SK-N-SH (cell line): Measurements from ENCODE around the gene STX3. TPM values are rescaled to one million over a fixed set of nuclear protein-coding genes. Genes with fewer than 3 reads are reported as not detected.

Experiments used
- CTCF ChIA-PET: fragments of 300-600, 350-600 bp; formaldehyde crosslinking; extraction: SDS; loops from one replicate; lab custom pipeline; 2021; lab: Yijun Ruan, JAX
- POLR2A ChIA-PET: fragments of 350-600 bp; sonication (Branson Sonifier 250); formaldehyde crosslinking; extraction: SDS; loops from one replicate; lab custom pipeline; 2020; ENCODE audit warnings: antibody characterized with exemption, inconsistent platforms; lab: Yijun Ruan, JAX
- DNase-seq: peaks from one replicate; pipeline ENCODE4 v3.0.0; 2012
- H2AFZ ChIP-seq: fragments of 200-600 bp; sonication (generic); 2 replicates; pipeline ENCODE4 v1.8.1; 2016; ENCODE audit warnings: antibody characterized with exemption, mild to moderate bottlenecking, low read depth
- H3F3A ChIP-seq: fragments of 200-600 bp; sonication (generic); replicated peaks from 2 replicates; pipeline ENCODE3; 2016; ENCODE audit warnings: antibody characterized with exemption, mild to moderate bottlenecking; ENCODE audit not compliant: insufficient read depth
- H3K27ac ChIP-seq, 2 experiments: fragments of 200-500 bp in 1 of 2; fragments of 200-600 bp in 1 of 2; sonication (Bioruptor generic) in 1 of 2; sonication (generic), shearing (Covaris generic) in 1 of 2; 2 replicates each; pipeline versions ENCODE4 v1.5.1 to v1.6.1; 2014 to 2016; ENCODE audit warnings: low read depth in 2 of 2, inconsistent platforms in 1 of 2, low read length in 1 of 2, mild to moderate bottlenecking in 1 of 2, mixed read lengths in 1 of 2
- H3K27me3 ChIP-seq: fragments of 200-600 bp; sonication (generic), shearing (Covaris generic); 2 replicates; pipeline ENCODE4 v1.6.1; 2016; ENCODE audit warnings: mixed run types; ENCODE audit not compliant: insufficient read depth
- H3K36me3 ChIP-seq, 2 experiments: fragments of 200-500 bp in 1 of 2; fragments of 200-600 bp in 1 of 2; sonication (Bioruptor generic) in 1 of 2; sonication (generic) in 1 of 2; replicated peaks in 1 of 2; 2 replicates each; pipeline versions ENCODE3 to v1.5.1; 2014 to 2016; ENCODE audit warnings: low read length in 1 of 2, mild to moderate bottlenecking in 1 of 2; ENCODE audit not compliant: insufficient read depth in 2 of 2, control insufficient read depth in 1 of 2
- H3K4me1 ChIP-seq, 2 experiments: fragments of 200-500 bp in 1 of 2; fragments of 200-600 bp in 1 of 2; sonication (Bioruptor generic) in 1 of 2; sonication (generic), shearing (Covaris generic) in 1 of 2; 2 replicates each; pipeline versions ENCODE4 v1.5.1 to v1.6.1; 2014 to 2016; ENCODE audit warnings: low read depth in 1 of 2, low read length in 1 of 2, mixed run types in 1 of 2; ENCODE audit not compliant: insufficient read depth in 2 of 2, control insufficient read depth in 1 of 2
- H3K4me2 ChIP-seq: fragments of 200-600 bp; sonication (generic), shearing (Covaris generic); 2 replicates; pipeline ENCODE4 v1.6.1; 2017; ENCODE audit warnings: mixed run types
- H3K4me3 ChIP-seq, 2 experiments: fragments of 200-500 bp in 1 of 2; fragments of 200-600 bp in 1 of 2; sonication (Bioruptor generic) in 1 of 2; sonication (generic), shearing (Covaris generic) in 1 of 2; 2 replicates each; pipeline versions ENCODE4 v1.5.1 to v1.8.1; 2014 to 2016; ENCODE audit warnings: low read depth in 2 of 2, inconsistent platforms in 1 of 2, low read length in 1 of 2, mild to moderate bottlenecking in 1 of 2, mixed read lengths in 1 of 2, moderate library complexity in 1 of 2
- H3K79me2 ChIP-seq: fragments of 200-600 bp; sonication (generic); 2 replicates; pipeline ENCODE4 v1.8.1; 2017; ENCODE audit warnings: mild to moderate bottlenecking; ENCODE audit not compliant: insufficient read depth
- H3K9ac ChIP-seq: fragments of 200-600 bp; sonication (generic); 2 replicates; pipeline ENCODE4 v1.6.1; 2017; ENCODE audit warnings: mixed run types
- H3K9me2 ChIP-seq: fragments of 200-600 bp; sonication (generic); 2 replicates; pipeline ENCODE4 v1.6.1; 2017; ENCODE audit warnings: mixed run types
- H3K9me3 ChIP-seq: fragments of 200-600 bp; sonication (generic); 2 replicates; pipeline ENCODE4 v1.6.1; 2017; ENCODE audit warnings: mixed run types, mild to moderate bottlenecking, moderate library complexity
- H4K20me1 ChIP-seq: fragments of 200-600 bp; sonication (generic); 2 replicates; pipeline ENCODE4 v1.6.1; 2017; ENCODE audit warnings: mild to moderate bottlenecking, mixed run types; ENCODE audit not compliant: insufficient read depth
- CHD2 ChIP-seq: fragments of 150-350 bp; IDR thresholded peaks from 2 replicates; pipeline ENCODE4 v1.6.1; 2018; ENCODE audit warnings: low read length; ENCODE audit not compliant: partially characterized antibody
- EP300 ChIP-seq, 2 experiments: IDR thresholded peaks; 2 replicates each; pipeline versions ENCODE4 v1.4.0 to v1.6.1; 2012; ENCODE audit warnings: borderline replicate concordance in 1 of 2, low read depth in 1 of 2, low read length in 1 of 2
- EZH2phosphoT487 ChIP-seq: fragments of 200-600 bp; sonication (generic); IDR thresholded peaks from 2 replicates; pipeline ENCODE4 v1.6.1; 2017; ENCODE audit warnings: low read depth, mixed run types, mild to moderate bottlenecking, antibody characterized with exemption, moderate library complexity, borderline replicate concordance
- FOXJ3 ChIP-seq: sonication (generic); formaldehyde crosslinking; IDR thresholded peaks from 2 replicates; pipeline ENCODE4 v1.5.1; 2020; ENCODE audit warnings: mild to moderate bottlenecking, missing genetic modification reagents
- MEF2A ChIP-seq: IDR thresholded peaks from 2 replicates; pipeline ENCODE4 v1.4.0; 2012; ENCODE audit warnings: low read depth, borderline replicate concordance
- MXI1 ChIP-seq: IDR thresholded peaks from 2 replicates; pipeline ENCODE4 v1.6.1; 2012; ENCODE audit warnings: mild to moderate bottlenecking, low read depth, low read length, improper control_type of control experiment
- NFIC ChIP-seq: IDR thresholded peaks from 2 replicates; pipeline ENCODE4 v1.4.0; 2012; ENCODE audit warnings: borderline replicate concordance
- RFX5 ChIP-seq: IDR thresholded peaks from 2 replicates; pipeline ENCODE4 v1.6.1; 2012; ENCODE audit warnings: mild to moderate bottlenecking, improper control_type of control experiment, low read length
- SIN3A ChIP-seq: IDR thresholded peaks from 2 replicates; pipeline ENCODE4 v1.6.1; 2012; ENCODE audit warnings: low read depth, mild to moderate bottlenecking, low read length, moderate library complexity, borderline replicate concordance
- WGBS: methylation state at CpG from one replicate; pipeline ENCODE4 v1.1.6; 2017; ENCODE audit warnings: low lambda C conversion rate; 5-methylcytosine and 5-hydroxymethylcytosine counted together
- polyA plus RNA-seq, 3 experiments: library from polyadenylated mRNA; depleted of rRNA; stranded (reverse); fragments of >200 nt; gene quantifications; 2 replicates each; pipeline ENCODE4 v1.2.3, GENCODE V29; 2012
- TF ChIP-seq, protein P1 (sequence below): fragments of 200-600 bp; sonication (generic); IDR thresholded peaks from 2 replicates; pipeline ENCODE4 v1.6.1; 2017; ENCODE audit warnings: antibody characterized with exemption, mild to moderate bottlenecking, moderate library complexity
- TF ChIP-seq, protein P2 (sequence below): IDR thresholded peaks from 2 replicates; pipeline ENCODE4 v1.6.1; 2012; ENCODE audit warnings: mild to moderate bottlenecking, low read depth, low read length, moderate library complexity
- TF ChIP-seq, protein P3 (sequence below): IDR thresholded peaks from 2 replicates; pipeline ENCODE4 v1.4.0; 2012; ENCODE audit warnings: low read depth, borderline replicate concordance
- TF ChIP-seq, protein P4 (sequence below): fragments of 150-350 bp; IDR thresholded peaks from 2 replicates; pipeline ENCODE4 v1.6.1; 2016; ENCODE audit warnings: mild to moderate bottlenecking, low read depth, low read length
- TF ChIP-seq, protein P5 (sequence below): fragments of 150-350 bp; IDR thresholded peaks from 2 replicates; pipeline ENCODE4 v1.6.1; 2017; ENCODE audit warnings: antibody characterized with exemption, low read length, low read depth, borderline replicate concordance
- TF ChIP-seq, protein P6 (sequence below): IDR thresholded peaks from 2 replicates; pipeline ENCODE4; 2012

STX3 gene
- polyA plus RNA-seq, 1 of the 3 experiments (the other 2 are of a cell fraction), result 21.4 TPM

DNA sequence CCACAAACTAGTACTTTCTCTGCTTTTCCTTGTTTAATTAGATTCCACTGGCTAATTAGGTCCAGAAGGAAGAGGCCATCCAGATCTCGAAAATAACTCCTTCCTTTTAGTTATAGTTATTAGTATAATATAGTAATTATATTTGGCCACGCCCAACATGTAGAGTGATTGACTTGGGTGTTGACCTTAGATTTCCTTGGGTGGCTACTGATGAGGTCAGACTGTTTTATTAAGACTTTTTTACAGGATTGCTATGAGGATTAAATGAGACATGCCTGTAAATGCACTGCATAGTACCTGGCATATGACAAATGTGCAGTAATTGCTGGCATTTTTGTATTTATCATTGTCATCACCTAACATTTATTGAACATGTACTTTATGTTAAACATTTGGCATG is 26.9 kb downstream of the STX3 start:
- Histone ChIP-seq H2AFZ (no peak overlapping the region), H3K4me3 (no peak overlapping the region), H3K4me2 (no peak overlapping the region), H3K79me2 (peaks cover 20% of the 10 kb centered on the region; the same call in 1 of the 2 replicates), H3K4me1 (peaks cover 0 to 16% of the 10 kb centered on the region in 2 experiments; a peak in 3 of 4 replicates), H3F3A (peaks cover 14% of the 10 kb centered on the region), H3K9me3 (no peaks in the 10 kb centered on the region), H3K27ac (no peak overlapping the region), H3K9me2 (no peaks in the 10 kb centered on the region), H3K36me3 (peaks cover 0 to 31% of the 10 kb centered on the region in 2 experiments), H3K9ac (no peak overlapping the region), H3K27me3 (no peaks in the 10 kb centered on the region), H4K20me1 (peaks cover 7% of the 10 kb centered on the region; the same call in 1 of the 2 replicates)
- WGBS, result 84% methylated on average over 2 of the region's 2 CpGs
- no peak for DNase-seq
- TF ChIP-seq RFX5, result no peak
- TF ChIP-seq, protein P1, sequence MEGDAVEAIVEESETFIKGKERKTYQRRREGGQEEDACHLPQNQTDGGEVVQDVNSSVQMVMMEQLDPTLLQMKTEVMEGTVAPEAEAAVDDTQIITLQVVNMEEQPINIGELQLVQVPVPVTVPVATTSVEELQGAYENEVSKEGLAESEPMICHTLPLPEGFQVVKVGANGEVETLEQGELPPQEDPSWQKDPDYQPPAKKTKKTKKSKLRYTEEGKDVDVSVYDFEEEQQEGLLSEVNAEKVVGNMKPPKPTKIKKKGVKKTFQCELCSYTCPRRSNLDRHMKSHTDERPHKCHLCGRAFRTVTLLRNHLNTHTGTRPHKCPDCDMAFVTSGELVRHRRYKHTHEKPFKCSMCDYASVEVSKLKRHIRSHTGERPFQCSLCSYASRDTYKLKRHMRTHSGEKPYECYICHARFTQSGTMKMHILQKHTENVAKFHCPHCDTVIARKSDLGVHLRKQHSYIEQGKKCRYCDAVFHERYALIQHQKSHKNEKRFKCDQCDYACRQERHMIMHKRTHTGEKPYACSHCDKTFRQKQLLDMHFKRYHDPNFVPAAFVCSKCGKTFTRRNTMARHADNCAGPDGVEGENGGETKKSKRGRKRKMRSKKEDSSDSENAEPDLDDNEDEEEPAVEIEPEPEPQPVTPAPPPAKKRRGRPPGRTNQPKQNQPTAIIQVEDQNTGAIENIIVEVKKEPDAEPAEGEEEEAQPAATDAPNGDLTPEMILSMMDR, result no peak
- TF ChIP-seq, protein P2, sequence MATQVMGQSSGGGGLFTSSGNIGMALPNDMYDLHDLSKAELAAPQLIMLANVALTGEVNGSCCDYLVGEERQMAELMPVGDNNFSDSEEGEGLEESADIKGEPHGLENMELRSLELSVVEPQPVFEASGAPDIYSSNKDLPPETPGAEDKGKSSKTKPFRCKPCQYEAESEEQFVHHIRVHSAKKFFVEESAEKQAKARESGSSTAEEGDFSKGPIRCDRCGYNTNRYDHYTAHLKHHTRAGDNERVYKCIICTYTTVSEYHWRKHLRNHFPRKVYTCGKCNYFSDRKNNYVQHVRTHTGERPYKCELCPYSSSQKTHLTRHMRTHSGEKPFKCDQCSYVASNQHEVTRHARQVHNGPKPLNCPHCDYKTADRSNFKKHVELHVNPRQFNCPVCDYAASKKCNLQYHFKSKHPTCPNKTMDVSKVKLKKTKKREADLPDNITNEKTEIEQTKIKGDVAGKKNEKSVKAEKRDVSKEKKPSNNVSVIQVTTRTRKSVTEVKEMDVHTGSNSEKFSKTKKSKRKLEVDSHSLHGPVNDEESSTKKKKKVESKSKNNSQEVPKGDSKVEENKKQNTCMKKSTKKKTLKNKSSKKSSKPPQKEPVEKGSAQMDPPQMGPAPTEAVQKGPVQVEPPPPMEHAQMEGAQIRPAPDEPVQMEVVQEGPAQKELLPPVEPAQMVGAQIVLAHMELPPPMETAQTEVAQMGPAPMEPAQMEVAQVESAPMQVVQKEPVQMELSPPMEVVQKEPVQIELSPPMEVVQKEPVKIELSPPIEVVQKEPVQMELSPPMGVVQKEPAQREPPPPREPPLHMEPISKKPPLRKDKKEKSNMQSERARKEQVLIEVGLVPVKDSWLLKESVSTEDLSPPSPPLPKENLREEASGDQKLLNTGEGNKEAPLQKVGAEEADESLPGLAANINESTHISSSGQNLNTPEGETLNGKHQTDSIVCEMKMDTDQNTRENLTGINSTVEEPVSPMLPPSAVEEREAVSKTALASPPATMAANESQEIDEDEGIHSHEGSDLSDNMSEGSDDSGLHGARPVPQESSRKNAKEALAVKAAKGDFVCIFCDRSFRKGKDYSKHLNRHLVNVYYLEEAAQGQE, result no peak
- TF ChIP-seq EZH2phosphoT487, result no peak
- no peak for TF ChIP-seq FOXJ3
- TF ChIP-seq, protein P3, sequence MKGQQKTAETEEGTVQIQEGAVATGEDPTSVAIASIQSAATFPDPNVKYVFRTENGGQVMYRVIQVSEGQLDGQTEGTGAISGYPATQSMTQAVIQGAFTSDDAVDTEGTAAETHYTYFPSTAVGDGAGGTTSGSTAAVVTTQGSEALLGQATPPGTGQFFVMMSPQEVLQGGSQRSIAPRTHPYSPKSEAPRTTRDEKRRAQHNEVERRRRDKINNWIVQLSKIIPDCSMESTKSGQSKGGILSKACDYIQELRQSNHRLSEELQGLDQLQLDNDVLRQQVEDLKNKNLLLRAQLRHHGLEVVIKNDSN, result no peak
- no peak for TF ChIP-seq MEF2A
- TF ChIP-seq, protein P4, sequence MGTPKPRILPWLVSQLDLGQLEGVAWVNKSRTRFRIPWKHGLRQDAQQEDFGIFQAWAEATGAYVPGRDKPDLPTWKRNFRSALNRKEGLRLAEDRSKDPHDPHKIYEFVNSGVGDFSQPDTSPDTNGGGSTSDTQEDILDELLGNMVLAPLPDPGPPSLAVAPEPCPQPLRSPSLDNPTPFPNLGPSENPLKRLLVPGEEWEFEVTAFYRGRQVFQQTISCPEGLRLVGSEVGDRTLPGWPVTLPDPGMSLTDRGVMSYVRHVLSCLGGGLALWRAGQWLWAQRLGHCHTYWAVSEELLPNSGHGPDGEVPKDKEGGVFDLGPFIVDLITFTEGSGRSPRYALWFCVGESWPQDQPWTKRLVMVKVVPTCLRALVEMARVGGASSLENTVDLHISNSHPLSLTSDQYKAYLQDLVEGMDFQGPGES, result no peak
- TF ChIP-seq CHD2, result no peak
- no peak for TF ChIP-seq EP300 (IDR thresholded peaks at IDR 0.05; ENCODE audit: borderline replicate concordance in 1 of 2, low read depth in 1 of 2, low read length in 1 of 2)
- no peak for TF ChIP-seq SIN3A
- TF ChIP-seq, protein P5, sequence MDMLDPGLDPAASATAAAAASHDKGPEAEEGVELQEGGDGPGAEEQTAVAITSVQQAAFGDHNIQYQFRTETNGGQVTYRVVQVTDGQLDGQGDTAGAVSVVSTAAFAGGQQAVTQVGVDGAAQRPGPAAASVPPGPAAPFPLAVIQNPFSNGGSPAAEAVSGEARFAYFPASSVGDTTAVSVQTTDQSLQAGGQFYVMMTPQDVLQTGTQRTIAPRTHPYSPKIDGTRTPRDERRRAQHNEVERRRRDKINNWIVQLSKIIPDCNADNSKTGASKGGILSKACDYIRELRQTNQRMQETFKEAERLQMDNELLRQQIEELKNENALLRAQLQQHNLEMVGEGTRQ, result no peak
- TF ChIP-seq NFIC, result no peak
- TF ChIP-seq, protein P6, sequence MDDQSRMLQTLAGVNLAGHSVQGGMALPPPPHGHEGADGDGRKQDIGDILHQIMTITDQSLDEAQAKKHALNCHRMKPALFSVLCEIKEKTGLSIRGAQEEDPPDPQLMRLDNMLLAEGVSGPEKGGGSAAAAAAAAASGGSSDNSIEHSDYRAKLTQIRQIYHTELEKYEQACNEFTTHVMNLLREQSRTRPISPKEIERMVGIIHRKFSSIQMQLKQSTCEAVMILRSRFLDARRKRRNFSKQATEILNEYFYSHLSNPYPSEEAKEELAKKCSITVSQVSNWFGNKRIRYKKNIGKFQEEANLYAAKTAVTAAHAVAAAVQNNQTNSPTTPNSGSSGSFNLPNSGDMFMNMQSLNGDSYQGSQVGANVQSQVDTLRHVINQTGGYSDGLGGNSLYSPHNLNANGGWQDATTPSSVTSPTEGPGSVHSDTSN, result no peak
- no peak for TF ChIP-seq MXI1
- ChIA-PET POLR2A (no interaction called here), CTCF (interaction anchor here (1.2 kb wide), 1 partner anchor 11 kb away, joined by 3 read pairs; no protein-coding TSS in a partner anchor)
